PFSK-1 (cell line): ENCODE data around the gene SIGLEC7.

ENCODE experiments used
- FOXP2 ChIP-seq: optimal IDR thresholded peaks from 2 replicates; pipeline ENCODE3; 2011; ENCODE audit warnings: borderline replicate concordance, control low read depth, inconsistent platforms; ENCODE audit not compliant: insufficient read depth; ENCODE audit errors: extremely low read length, extremely low read depth
- POLR2AphosphoS5 ChIP-seq: IDR thresholded peaks from 2 replicates; pipeline ENCODE4 v1.6.1; 2012; ENCODE audit warnings: low read depth, mild to moderate bottlenecking, control low read depth, low read length, moderate library complexity
- SIN3A ChIP-seq: IDR thresholded peaks from 2 replicates; pipeline ENCODE4 v1.6.1; 2012; ENCODE audit warnings: mild to moderate bottlenecking, low read length, moderate library complexity, borderline replicate concordance; ENCODE audit not compliant: insufficient read depth
- TAF1 ChIP-seq: IDR thresholded peaks from 2 replicates; pipeline ENCODE4 v1.6.1; 2012; ENCODE audit warnings: low read length, control low read depth, borderline replicate concordance; ENCODE audit not compliant: insufficient read depth
- TF ChIP-seq, protein P1 (sequence below), 2 experiments: IDR thresholded peaks; 2 replicates each; pipeline versions ENCODE4 v1.6.1 to v1.8.0; 2011 to 2012; ENCODE audit warnings: low read depth in 2 of 2, low read length in 2 of 2, control low read depth in 1 of 2, inconsistent platforms in 1 of 2, mild to moderate bottlenecking in 1 of 2, moderate library complexity in 1 of 2; ENCODE audit not compliant: insufficient read depth in 1 of 2

GRCh38 chr19:51200071-51200666 lies 58.1 kb downstream of the SIGLEC7 start:
- TF ChIP-seq POLR2AphosphoS5: no peak
- no peak for TF ChIP-seq TAF1
- TF ChIP-seq SIN3A: no peak
- no peak for TF ChIP-seq FOXP2
- TF ChIP-seq, protein P1, sequence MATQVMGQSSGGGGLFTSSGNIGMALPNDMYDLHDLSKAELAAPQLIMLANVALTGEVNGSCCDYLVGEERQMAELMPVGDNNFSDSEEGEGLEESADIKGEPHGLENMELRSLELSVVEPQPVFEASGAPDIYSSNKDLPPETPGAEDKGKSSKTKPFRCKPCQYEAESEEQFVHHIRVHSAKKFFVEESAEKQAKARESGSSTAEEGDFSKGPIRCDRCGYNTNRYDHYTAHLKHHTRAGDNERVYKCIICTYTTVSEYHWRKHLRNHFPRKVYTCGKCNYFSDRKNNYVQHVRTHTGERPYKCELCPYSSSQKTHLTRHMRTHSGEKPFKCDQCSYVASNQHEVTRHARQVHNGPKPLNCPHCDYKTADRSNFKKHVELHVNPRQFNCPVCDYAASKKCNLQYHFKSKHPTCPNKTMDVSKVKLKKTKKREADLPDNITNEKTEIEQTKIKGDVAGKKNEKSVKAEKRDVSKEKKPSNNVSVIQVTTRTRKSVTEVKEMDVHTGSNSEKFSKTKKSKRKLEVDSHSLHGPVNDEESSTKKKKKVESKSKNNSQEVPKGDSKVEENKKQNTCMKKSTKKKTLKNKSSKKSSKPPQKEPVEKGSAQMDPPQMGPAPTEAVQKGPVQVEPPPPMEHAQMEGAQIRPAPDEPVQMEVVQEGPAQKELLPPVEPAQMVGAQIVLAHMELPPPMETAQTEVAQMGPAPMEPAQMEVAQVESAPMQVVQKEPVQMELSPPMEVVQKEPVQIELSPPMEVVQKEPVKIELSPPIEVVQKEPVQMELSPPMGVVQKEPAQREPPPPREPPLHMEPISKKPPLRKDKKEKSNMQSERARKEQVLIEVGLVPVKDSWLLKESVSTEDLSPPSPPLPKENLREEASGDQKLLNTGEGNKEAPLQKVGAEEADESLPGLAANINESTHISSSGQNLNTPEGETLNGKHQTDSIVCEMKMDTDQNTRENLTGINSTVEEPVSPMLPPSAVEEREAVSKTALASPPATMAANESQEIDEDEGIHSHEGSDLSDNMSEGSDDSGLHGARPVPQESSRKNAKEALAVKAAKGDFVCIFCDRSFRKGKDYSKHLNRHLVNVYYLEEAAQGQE (IDR thresholded peaks at IDR 0.05; ENCODE audit: insufficient read depth in 1 of 2, low read depth in 2 of 2, low read length in 2 of 2): no peak
